ENCODE measurements around the gene FAM3C.

The FAM3C gene, protein sequence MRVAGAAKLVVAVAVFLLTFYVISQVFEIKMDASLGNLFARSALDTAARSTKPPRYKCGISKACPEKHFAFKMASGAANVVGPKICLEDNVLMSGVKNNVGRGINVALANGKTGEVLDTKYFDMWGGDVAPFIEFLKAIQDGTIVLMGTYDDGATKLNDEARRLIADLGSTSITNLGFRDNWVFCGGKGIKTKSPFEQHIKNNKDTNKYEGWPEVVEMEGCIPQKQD

GRCh38 chr7:121395961-121396757 is at the start of gene FAM3C:
Gene FAM3C (minus strand): TSS chr7:121396308. CDS start chr7:121382969, 13,339 bp downstream.
- ATAC-seq (ENCODE audit: insufficient read depth, low read depth) = peak; percentile 88
- no peaks in the 10 kb centered on the region for H3K9me3 ChIP-seq (ENCODE audit: insufficient read depth, low read length, severe bottlenecking)
- H3K27ac ChIP-seq (ENCODE audit: low read length) = peak within 1 kb of the TSS; percentile 65
- TF ChIP-seq CTCF (IDR thresholded peaks at IDR 0.05; ENCODE audit: borderline replicate concordance, extremely low read depth, low read length, poor library complexity, severe bottlenecking) = peak; percentile 83
- no peak for TF ChIP-seq EZH2 (IDR thresholded peaks at IDR 0.05; ENCODE audit: borderline replicate concordance, low read depth, low read length, severe bottlenecking)
- peak within 1 kb of the TSS; percentile 78 for H3K4me2 ChIP-seq (ENCODE audit: insufficient read depth, low read length)
- H3K27me3 ChIP-seq (ENCODE audit: insufficient read depth, low read length, poor library complexity) = no peaks in the 10 kb centered on the region
- peaks cover 28% of the 10 kb centered on the region for H3K4me1 ChIP-seq (ENCODE audit: insufficient read depth, low read length)
- peak within 1 kb of the TSS; percentile 78 to 93 for H3K4me3 ChIP-seq (ENCODE audit: low read depth in 1 of 2, low read length in 2 of 2)
- peaks cover 44% of the 10 kb centered on the region for H3K79me2 ChIP-seq (ENCODE audit: insufficient read depth, low read length)
- peak within 1 kb of the TSS; percentile 84 for H3K9ac ChIP-seq (ENCODE audit: low read depth, low read length)
- DNase-seq = peak; percentile 83
- H3K36me3 ChIP-seq (ENCODE audit: insufficient read depth, low read length) = peaks cover 9% of the 10 kb centered on the region; the same call in 1 of the 2 replicates
- peak within 1 kb of the TSS; percentile 87 for H2AFZ ChIP-seq (ENCODE audit: low read depth, low read length)
- no peaks in the 10 kb centered on the region; the same call in 1 of the 2 replicates for H4K20me1 ChIP-seq (ENCODE audit: insufficient read depth, low read length)

- Histone ChIP-seq H3K27ac (ENCODE audit: low read length) (no peak overlapping the region), H3K27me3 (ENCODE audit: insufficient read depth, low read length, poor library complexity) (no peaks in the 10 kb centered on the region), H3K4me2 (ENCODE audit: insufficient read depth, low read length) (no peak overlapping the region), H2AFZ (ENCODE audit: low read depth, low read length) (no peak overlapping the region), H4K20me1 (ENCODE audit: insufficient read depth, low read length) (no peaks in the 10 kb centered on the region), H3K9ac (ENCODE audit: low read depth, low read length) (no peak overlapping the region), H3K4me3 (ENCODE audit: low read depth in 1 of 2, low read length in 2 of 2) (no peak overlapping the region), H3K4me1 (ENCODE audit: insufficient read depth, low read length) (peaks cover 16% of the 10 kb centered on the region), H3K9me3 (ENCODE audit: insufficient read depth, low read length, severe bottlenecking) (no peaks in the 10 kb centered on the region), H3K79me2 (ENCODE audit: insufficient read depth, low read length) (no peaks in the 10 kb centered on the region), H3K36me3 (ENCODE audit: insufficient read depth, low read length) (no peaks in the 10 kb centered on the region)
- ATAC-seq (ENCODE audit: insufficient read depth, low read depth) = 0 out of 3 replicates have a peak, but pooled peaks have one; percentile 30
- DNase-seq = no peak
- TF ChIP-seq CTCF (IDR thresholded peaks at IDR 0.05; ENCODE audit: borderline replicate concordance, extremely low read depth, low read length, poor library complexity, severe bottlenecking) (no peak), EZH2 (IDR thresholded peaks at IDR 0.05; ENCODE audit: borderline replicate concordance, low read depth, low read length, severe bottlenecking) (no peak)
Measured at GRCh38 chr7:121442845-121443244, 46.7 kb upstream of the FAM3C start.

DNA sequence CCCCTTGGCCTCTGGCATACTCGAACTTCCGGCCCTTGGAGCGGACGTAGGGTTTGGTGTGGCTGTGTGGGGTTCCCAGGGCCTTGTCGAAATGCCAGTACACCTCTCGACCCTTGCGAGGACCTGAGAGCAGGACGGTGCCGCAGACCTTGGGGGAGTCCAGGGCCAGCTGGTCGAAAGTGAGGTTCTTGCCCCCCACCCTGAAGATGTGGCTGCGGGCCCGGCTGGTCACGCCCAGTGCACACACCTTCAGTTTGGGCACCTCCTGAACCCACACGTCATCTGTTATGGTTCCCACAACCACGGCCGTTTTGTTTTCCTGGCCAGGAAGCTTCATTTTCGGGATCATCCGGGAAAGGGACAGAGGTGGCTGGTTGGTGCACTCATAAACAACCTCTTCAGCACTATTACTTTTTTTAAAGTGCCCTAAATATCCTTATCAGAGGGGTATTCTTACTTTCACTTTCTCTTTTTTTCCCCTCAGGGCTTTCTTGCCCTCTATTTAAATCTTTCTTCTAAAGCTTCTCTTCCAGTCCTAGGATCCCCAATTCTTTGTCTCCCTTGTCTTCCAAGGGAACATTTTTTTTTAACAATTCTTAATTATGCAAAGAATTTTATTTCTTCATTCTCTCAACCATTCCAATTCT is 44.9 kb upstream of the FAM3C start:
- ATAC-seq (ENCODE audit: insufficient read depth, low read depth) (peak; percentile 45; the same call in 2 of the 3 replicates), DNase-seq (no peak)
- Histone ChIP-seq H3K79me2 (ENCODE audit: insufficient read depth, low read length) (no peaks in the 10 kb centered on the region), H3K9ac (ENCODE audit: low read depth, low read length) (no peak overlapping the region), H3K4me2 (ENCODE audit: insufficient read depth, low read length) (peak overlapping the region; percentile 42; the same call in 1 of the 2 replicates), H3K9me3 (ENCODE audit: insufficient read depth, low read length, severe bottlenecking) (no peaks in the 10 kb centered on the region), H3K27ac (ENCODE audit: low read length) (peak overlapping the region; percentile 36; the same call in 1 of the 2 replicates), H3K4me1 (ENCODE audit: insufficient read depth, low read length) (peaks cover 18% of the 10 kb centered on the region), H3K4me3 (ENCODE audit: low read depth in 1 of 2, low read length in 2 of 2) (no peak overlapping the region), H4K20me1 (ENCODE audit: insufficient read depth, low read length) (no peaks in the 10 kb centered on the region), H2AFZ (ENCODE audit: low read depth, low read length) (peak overlapping the region; percentile 68), H3K27me3 (ENCODE audit: insufficient read depth, low read length, poor library complexity) (no peaks in the 10 kb centered on the region), H3K36me3 (ENCODE audit: insufficient read depth, low read length) (no peaks in the 10 kb centered on the region)
- TF ChIP-seq CTCF (IDR thresholded peaks at IDR 0.05; ENCODE audit: borderline replicate concordance, extremely low read depth, low read length, poor library complexity, severe bottlenecking) (no peak), EZH2 (IDR thresholded peaks at IDR 0.05; ENCODE audit: borderline replicate concordance, low read depth, low read length, severe bottlenecking) (no peak)

Data from DND-41 (cell line).